Smooth muscle cell (in vitro differentiated cells): Measurements from ENCODE around the gene KDM4B. TPM values are rescaled to one million over a fixed set of nuclear protein-coding genes. Genes with fewer than 3 reads are reported as not detected.

Experiments used
- DNase-seq: peaks from one replicate; lab custom pipeline; 2025; ENCODE audit not compliant: unreplicated experiment; lab: John Stamatoyannopoulos, UW
- H2AFZ ChIP-seq: fragments of 200-600 bp; sonication (generic); 2 replicates; pipeline ENCODE4 v1.6.0; 2016; ENCODE audit warnings: antibody characterized with exemption, low read depth, mild to moderate bottlenecking
- H3F3A ChIP-seq: fragments of 200-600 bp; sonication (generic); 2 replicates; pipeline ENCODE4 v1.6.0; 2017; ENCODE audit warnings: antibody characterized with exemption, low read depth
- H3K27ac ChIP-seq: fragments of 200-600 bp; sonication (generic); 2 replicates; pipeline ENCODE4 v1.5.1; 2016; ENCODE audit warnings: low read depth, mild to moderate bottlenecking
- H3K27me3 ChIP-seq: fragments of 200-600 bp; sonication (generic); 2 replicates; pipeline ENCODE4 v1.6.1; 2016; ENCODE audit warnings: low read depth, mild to moderate bottlenecking
- H3K36me3 ChIP-seq: fragments of 200-600 bp; sonication (generic); 2 replicates; pipeline ENCODE4 v1.5.1; 2016; ENCODE audit warnings: low read depth
- H3K4me1 ChIP-seq: fragments of 200-600 bp; sonication (generic); 2 replicates; pipeline ENCODE4 v1.5.1; 2016; ENCODE audit warnings: low read depth
- H3K4me2 ChIP-seq: fragments of 200-600 bp; sonication (generic); 2 replicates; pipeline ENCODE4 v1.6.0; 2016; ENCODE audit warnings: mild to moderate bottlenecking
- H3K4me3 ChIP-seq: fragments of 200-600 bp; sonication (generic); 2 replicates; pipeline ENCODE4 v1.5.1; 2016; ENCODE audit warnings: mild to moderate bottlenecking
- H3K79me2 ChIP-seq: fragments of 200-600 bp; sonication (generic); 2 replicates; pipeline ENCODE4 v1.6.0; 2016; ENCODE audit warnings: low read depth, mild to moderate bottlenecking
- H3K9ac ChIP-seq: fragments of 200-600 bp; sonication (generic); 2 replicates; pipeline ENCODE4 v1.6.0; 2016; ENCODE audit warnings: low read depth
- H3K9me3 ChIP-seq: fragments of 200-600 bp; sonication (generic); replicated peaks from 2 replicates; pipeline ENCODE4 v1.5.1; 2016; ENCODE audit warnings: low read depth
- H4K20me1 ChIP-seq: fragments of 200-600 bp; sonication (generic); 2 replicates; pipeline ENCODE4 v1.6.0; 2016; ENCODE audit warnings: low read depth
- WGBS: methylation state at CpG from one replicate; pipeline ENCODE4 v1.1.7; 2016; ENCODE audit warnings: low lambda C conversion rate; 5-methylcytosine and 5-hydroxymethylcytosine counted together
- polyA plus RNA-seq: library from polyadenylated mRNA; unstranded; fragments of >200 nt; fragmentation: Nextera tagmentation; extraction: Ambion mirVana; gene quantifications from 2 replicates; pipeline ENCODE4 v1.2.1, GENCODE V29; 2016
- total RNA-seq: library from RNA; depleted of rRNA; stranded (reverse); fragments of >200 nt; gene quantifications from 2 replicates; pipeline ENCODE4 v1.2.3, GENCODE V29; 2014
- TF ChIP-seq, protein P1 (sequence below): fragments of 200-600 bp; sonication (generic); IDR thresholded peaks from 2 replicates; pipeline ENCODE4 v1.5.1; 2017; ENCODE audit warnings: borderline replicate concordance, mild to moderate bottlenecking, antibody characterized with exemption; ENCODE audit not compliant: insufficient read depth, poor library complexity, severe bottlenecking

The KDM4B gene
- total and polyA plus RNA-seq, 2 experiments from 2014 or later, result 27.9 to 32.3 TPM

DNA sequence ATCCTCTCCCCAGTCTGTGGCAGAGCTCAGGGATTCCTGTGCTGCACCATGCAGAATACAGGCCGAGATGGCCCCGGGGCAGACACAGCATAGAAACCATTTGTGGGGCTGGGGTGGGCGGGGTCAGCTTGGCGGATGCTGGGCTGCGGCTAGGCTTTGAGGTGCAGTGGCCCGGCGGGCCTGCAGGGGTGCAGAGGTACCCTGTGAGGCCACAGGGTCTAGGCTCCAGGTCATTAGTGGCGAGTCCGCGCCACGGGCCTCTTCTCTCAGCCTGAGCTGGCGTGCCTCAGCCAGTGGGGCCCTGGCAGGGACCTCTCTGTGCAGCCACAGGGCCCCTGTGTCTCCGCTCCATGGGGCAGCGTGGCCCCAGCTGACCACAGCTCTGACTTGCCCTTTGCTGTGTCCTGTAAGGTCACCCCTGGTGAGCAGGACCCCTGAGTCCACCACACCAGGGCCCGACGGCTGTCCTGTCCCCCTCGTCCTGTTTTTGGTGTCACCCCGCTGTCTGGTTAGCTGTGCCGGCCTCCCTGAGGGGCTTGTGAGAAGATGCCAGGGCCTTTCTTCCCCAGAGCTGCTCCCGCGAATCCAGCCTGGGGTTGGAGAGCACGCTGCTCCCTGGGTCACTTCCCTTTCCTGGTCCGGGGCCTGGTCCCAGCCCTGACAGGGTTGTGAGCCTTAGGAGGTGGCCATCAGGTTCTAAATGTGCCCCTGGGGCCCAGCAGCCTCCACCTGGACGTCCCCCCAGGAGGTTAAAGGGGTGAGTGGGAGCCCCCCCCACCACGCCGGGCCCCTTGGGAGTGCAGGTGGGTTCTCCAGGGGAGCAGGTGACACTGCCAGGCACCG, 12.1 kb downstream of the KDM4B start:
- Histone ChIP-seq H3K4me2 (no peak overlapping the region), H3K27ac (peak overlapping the region; percentile 42), H3K4me1 (peaks cover 23% of the 10 kb centered on the region), H3K4me3 (no peak overlapping the region), H3K79me2 (peaks cover 99% of the 10 kb centered on the region), H3K9me3 (no peaks in the 10 kb centered on the region), H3K36me3 (no peaks in the 10 kb centered on the region), H3K9ac (no peak overlapping the region), H4K20me1 (peaks cover 100% of the 10 kb centered on the region), H3F3A (peaks cover 3% of the 10 kb centered on the region), H3K27me3 (no peaks in the 10 kb centered on the region), H2AFZ (no peak overlapping the region)
- DNase-seq, result no peak
- 87% methylated on average over 19 of the region's 27 CpGs for WGBS
- TF ChIP-seq, protein P1, sequence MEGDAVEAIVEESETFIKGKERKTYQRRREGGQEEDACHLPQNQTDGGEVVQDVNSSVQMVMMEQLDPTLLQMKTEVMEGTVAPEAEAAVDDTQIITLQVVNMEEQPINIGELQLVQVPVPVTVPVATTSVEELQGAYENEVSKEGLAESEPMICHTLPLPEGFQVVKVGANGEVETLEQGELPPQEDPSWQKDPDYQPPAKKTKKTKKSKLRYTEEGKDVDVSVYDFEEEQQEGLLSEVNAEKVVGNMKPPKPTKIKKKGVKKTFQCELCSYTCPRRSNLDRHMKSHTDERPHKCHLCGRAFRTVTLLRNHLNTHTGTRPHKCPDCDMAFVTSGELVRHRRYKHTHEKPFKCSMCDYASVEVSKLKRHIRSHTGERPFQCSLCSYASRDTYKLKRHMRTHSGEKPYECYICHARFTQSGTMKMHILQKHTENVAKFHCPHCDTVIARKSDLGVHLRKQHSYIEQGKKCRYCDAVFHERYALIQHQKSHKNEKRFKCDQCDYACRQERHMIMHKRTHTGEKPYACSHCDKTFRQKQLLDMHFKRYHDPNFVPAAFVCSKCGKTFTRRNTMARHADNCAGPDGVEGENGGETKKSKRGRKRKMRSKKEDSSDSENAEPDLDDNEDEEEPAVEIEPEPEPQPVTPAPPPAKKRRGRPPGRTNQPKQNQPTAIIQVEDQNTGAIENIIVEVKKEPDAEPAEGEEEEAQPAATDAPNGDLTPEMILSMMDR, result no peak

- Histone ChIP-seq H2AFZ (no peak overlapping the region), H3K79me2 (peaks cover 99% of the 10 kb centered on the region), H3K4me2 (no peak overlapping the region), H3K36me3 (no peaks in the 10 kb centered on the region), H3K9me3 (no peaks in the 10 kb centered on the region), H3K4me3 (no peak overlapping the region), H3F3A (peaks cover 2% of the 10 kb centered on the region), H3K27ac (no peak overlapping the region), H3K27me3 (no peaks in the 10 kb centered on the region), H4K20me1 (peaks cover 100% of the 10 kb centered on the region), H3K4me1 (peaks cover 22% of the 10 kb centered on the region), H3K9ac (no peak overlapping the region)
- TF ChIP-seq, protein P1, result no peak
- DNase-seq, result no peak
- 92% methylated on average over 3 of the region's 3 CpGs for WGBS
These were observed 12.7 kb downstream of the KDM4B start for GRCh38 chr19:4981681-4981958.

DNA sequence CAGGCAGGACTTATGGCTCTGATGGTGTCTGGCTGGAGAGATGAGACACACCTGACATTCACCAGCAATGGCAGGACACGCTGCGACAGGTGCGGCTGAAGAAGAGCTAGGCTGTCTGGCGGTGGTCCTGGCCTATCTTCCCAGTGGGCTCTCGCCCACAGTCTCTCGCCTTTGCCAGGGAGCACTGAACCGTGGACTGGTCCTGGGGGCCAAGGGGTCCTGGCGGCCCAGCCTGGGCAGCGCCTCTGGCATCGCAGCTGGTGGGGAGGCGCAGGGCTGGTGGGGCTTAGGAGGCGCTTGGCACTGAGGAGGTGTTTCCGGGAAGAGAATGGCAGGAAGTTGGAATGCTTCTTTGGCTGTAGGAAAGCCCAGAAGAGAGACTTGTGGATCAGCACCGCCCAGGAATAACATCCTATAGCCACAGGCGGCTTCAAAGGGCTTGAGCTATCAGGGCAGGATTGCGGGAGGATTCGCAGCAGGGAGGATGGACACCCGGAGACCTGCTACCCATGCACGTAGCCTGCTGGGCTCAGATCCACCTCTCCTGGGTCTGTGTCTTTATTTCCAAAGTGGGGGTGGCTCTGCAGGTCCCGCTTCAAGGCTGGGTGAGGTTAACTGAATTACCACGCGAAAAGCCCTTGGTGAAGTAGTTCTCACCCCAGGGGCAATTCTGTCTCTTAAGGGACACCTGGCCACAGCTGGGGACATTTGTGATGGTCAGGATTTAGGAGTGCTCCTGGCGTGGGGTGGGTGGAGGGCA, 14.6 kb downstream of the KDM4B start:
- peaks cover 85% of the 10 kb centered on the region for H3K79me2 ChIP-seq
- TF ChIP-seq, protein P1, result no peak
- H4K20me1 ChIP-seq, result peaks cover 100% of the 10 kb centered on the region
- no peak overlapping the region for H3K4me2 ChIP-seq
- DNase-seq, result no peak
- no peaks in the 10 kb centered on the region for H3K9me3 ChIP-seq
- H3K4me1 ChIP-seq, result peaks cover 32% of the 10 kb centered on the region
- no peaks in the 10 kb centered on the region for H3K27me3 ChIP-seq
- no peak overlapping the region for H2AFZ ChIP-seq
- 90% methylated on average over 23 of the region's 23 CpGs for WGBS
- H3K36me3 ChIP-seq, result no peaks in the 10 kb centered on the region
- no peak overlapping the region for H3K27ac ChIP-seq
- H3K4me3 ChIP-seq, result no peak overlapping the region
- H3K9ac ChIP-seq, result no peak overlapping the region
- peaks cover 12% of the 10 kb centered on the region for H3F3A ChIP-seq

DNA sequence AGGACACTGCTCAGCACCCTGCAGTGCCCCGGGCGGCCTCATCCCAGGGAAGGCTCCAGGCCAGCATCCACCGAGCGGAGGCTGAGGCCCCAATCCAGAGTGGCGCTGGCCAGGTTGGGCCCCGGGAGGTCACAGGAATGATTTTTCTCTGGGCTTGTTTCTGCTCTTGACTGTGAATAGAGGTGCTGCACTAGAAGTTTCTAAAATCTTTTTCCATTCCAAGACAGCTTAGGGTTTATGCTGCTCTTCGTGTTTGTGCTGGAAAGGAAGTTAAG, 15.1 kb downstream of the KDM4B start:
- Histone ChIP-seq H3K36me3 (no peaks in the 10 kb centered on the region), H3K4me3 (no peak overlapping the region), H3K79me2 (peaks cover 85% of the 10 kb centered on the region), H3K4me2 (no peak overlapping the region), H3K27ac (no peak overlapping the region), H3K9ac (no peak overlapping the region), H3K4me1 (peaks cover 34% of the 10 kb centered on the region), H3K27me3 (no peaks in the 10 kb centered on the region), H2AFZ (no peak overlapping the region), H3K9me3 (no peaks in the 10 kb centered on the region), H4K20me1 (peaks cover 100% of the 10 kb centered on the region), H3F3A (peaks cover 12% of the 10 kb centered on the region)
- DNase-seq, result no peak
- TF ChIP-seq, protein P1, result no peak
- 97% methylated on average over 7 of the region's 7 CpGs for WGBS
